ENCODE data around the gene KRTAP12-3. TPM values are rescaled to one million over a fixed set of nuclear protein-coding genes. Genes with fewer than 3 reads are reported as not detected.

Gene KRTAP12-3
- total RNA-seq, 3 donors from 2014 or later (not counting 1 experiment from before 2014, with no cell fraction given): 1.0 to 1.1 TPM; not detected in 1

DNA sequence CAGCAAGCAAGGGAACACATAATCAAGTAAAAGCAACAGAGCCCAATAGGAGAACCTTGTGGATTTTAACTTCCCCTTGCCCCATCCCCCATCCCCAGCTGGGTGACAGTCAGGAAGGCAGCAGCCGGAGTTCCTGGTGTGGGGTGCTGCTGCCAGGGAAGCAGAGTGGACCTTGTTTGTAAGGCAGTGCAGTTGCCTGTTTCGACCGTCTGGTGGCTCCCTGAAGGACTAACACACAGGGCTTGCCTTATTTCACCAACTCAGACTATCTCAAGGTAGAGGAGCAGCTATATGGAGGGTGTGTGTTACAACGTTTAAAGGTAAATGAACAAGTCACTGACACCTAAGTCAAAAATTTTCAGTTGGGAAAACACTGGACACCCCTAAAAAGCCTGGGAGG is 39.2 kb upstream of the KRTAP12-3 start:
- Mint-ChIP-seq H3K36me3 (peaks cover 27% of the 10 kb centered on the region), H3K4me3 (peak overlapping the region; percentile 67), H3K4me1 (peaks cover 29 to 36% of the 10 kb centered on the region in 2 donors), H3K9me3 (peaks cover 8 to 25% of the 10 kb centered on the region in 2 donors), H3K27me3 (ENCODE audit: low read depth in 2 of 2) (no peaks in the 10 kb centered on the region), H3K27ac (peak overlapping the region; percentile 88 to 95)
- Histone ChIP-seq H3K27ac (ENCODE audit: low read length) (peak overlapping the region; percentile 79), H3K36me3 (ENCODE audit: control insufficient read depth, insufficient read depth, low read length) (no peaks in the 10 kb centered on the region), H3K27me3 (ENCODE audit: control insufficient read depth, insufficient read depth, low read length) (no peaks in the 10 kb centered on the region), H3K4me1 (ENCODE audit: control insufficient read depth, insufficient read depth, low read length) (peaks cover 22% of the 10 kb centered on the region), H3K9me3 (ENCODE audit: control insufficient read depth, insufficient read depth, low read length) (peaks cover 11% of the 10 kb centered on the region), H3K4me3 (ENCODE audit: low read length) (no peak overlapping the region)
- TF ChIP-seq, protein P1, sequence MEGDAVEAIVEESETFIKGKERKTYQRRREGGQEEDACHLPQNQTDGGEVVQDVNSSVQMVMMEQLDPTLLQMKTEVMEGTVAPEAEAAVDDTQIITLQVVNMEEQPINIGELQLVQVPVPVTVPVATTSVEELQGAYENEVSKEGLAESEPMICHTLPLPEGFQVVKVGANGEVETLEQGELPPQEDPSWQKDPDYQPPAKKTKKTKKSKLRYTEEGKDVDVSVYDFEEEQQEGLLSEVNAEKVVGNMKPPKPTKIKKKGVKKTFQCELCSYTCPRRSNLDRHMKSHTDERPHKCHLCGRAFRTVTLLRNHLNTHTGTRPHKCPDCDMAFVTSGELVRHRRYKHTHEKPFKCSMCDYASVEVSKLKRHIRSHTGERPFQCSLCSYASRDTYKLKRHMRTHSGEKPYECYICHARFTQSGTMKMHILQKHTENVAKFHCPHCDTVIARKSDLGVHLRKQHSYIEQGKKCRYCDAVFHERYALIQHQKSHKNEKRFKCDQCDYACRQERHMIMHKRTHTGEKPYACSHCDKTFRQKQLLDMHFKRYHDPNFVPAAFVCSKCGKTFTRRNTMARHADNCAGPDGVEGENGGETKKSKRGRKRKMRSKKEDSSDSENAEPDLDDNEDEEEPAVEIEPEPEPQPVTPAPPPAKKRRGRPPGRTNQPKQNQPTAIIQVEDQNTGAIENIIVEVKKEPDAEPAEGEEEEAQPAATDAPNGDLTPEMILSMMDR (IDR thresholded peaks at IDR 0.05): no peak
- ATAC-seq: peak; percentile 14 to 69 (median 53)
- intact Hi-C loops (cut with micrococcal nuclease): loop anchor here (2.0 kb wide), 1 partner anchor 38 kb away; the partner anchor contains the start of gene KRTAP12-3
- WGBS (ENCODE audit: insufficient coverage): 45% methylated on average over 2 of the region's 4 CpGs
- DNase-seq: peak in 1 of 2 donors; percentile 50

GRCh38 chr21:44618909-44619308 is 38.8 kb upstream of the KRTAP12-3 start:
- Histone ChIP-seq H3K4me1 (ENCODE audit: control insufficient read depth, insufficient read depth, low read length) (peaks cover 22% of the 10 kb centered on the region), H3K27ac (ENCODE audit: low read length) (peak overlapping the region; percentile 79), H3K36me3 (ENCODE audit: control insufficient read depth, insufficient read depth, low read length) (no peaks in the 10 kb centered on the region), H3K9me3 (ENCODE audit: control insufficient read depth, insufficient read depth, low read length) (peaks cover 11% of the 10 kb centered on the region), H3K27me3 (ENCODE audit: control insufficient read depth, insufficient read depth, low read length) (no peaks in the 10 kb centered on the region), H3K4me3 (ENCODE audit: low read length) (no peak overlapping the region)
- 22% methylated on average over 3 of the region's 3 CpGs for WGBS (ENCODE audit: insufficient coverage)
- TF ChIP-seq, protein P1 (IDR thresholded peaks at IDR 0.05): no peak
- peaks cover 9 to 29% of the 10 kb centered on the region in 2 donors for H3K9me3 Mint-ChIP-seq
- H3K4me3 Mint-ChIP-seq: peak overlapping the region; percentile 67
- intact Hi-C loops (cut with micrococcal nuclease): loop anchor here (2.0 kb wide), 1 partner anchor 38 kb away; the partner anchor contains the start of gene KRTAP12-3
- H3K27me3 Mint-ChIP-seq (ENCODE audit: low read depth in 2 of 2): no peaks in the 10 kb centered on the region
- H3K4me1 Mint-ChIP-seq: peaks cover 29 to 37% of the 10 kb centered on the region in 2 donors
- peak overlapping the region; percentile 88 to 95 for H3K27ac Mint-ChIP-seq
- peak in 1 of 2 donors; percentile 85 for DNase-seq
- H3K36me3 Mint-ChIP-seq: peaks cover 31% of the 10 kb centered on the region
- peak; percentile 82 to 95 (median 93) for ATAC-seq

- H3K4me1 Mint-ChIP-seq: peaks cover 34 to 47% of the 10 kb centered on the region in 2 donors
- Histone ChIP-seq H3K4me3 (ENCODE audit: low read length) (no peak overlapping the region), H3K27ac (ENCODE audit: low read length) (peak overlapping the region; percentile 21), H3K36me3 (ENCODE audit: control insufficient read depth, insufficient read depth, low read length) (no peaks in the 10 kb centered on the region), H3K27me3 (ENCODE audit: control insufficient read depth, insufficient read depth, low read length) (no peaks in the 10 kb centered on the region), H3K9me3 (ENCODE audit: control insufficient read depth, insufficient read depth, low read length) (peaks cover 11% of the 10 kb centered on the region), H3K4me1 (ENCODE audit: control insufficient read depth, insufficient read depth, low read length) (peaks cover 22% of the 10 kb centered on the region)
- ATAC-seq: no peak
- WGBS (ENCODE audit: insufficient coverage): 96% methylated on average over 6 of the region's 6 CpGs
- TF ChIP-seq, protein P1 (IDR thresholded peaks at IDR 0.05): no peak
- no peaks in the 10 kb centered on the region for H3K27me3 Mint-ChIP-seq (ENCODE audit: low read depth in 2 of 2)
- peak overlapping the region; percentile 88 to 95 for H3K27ac Mint-ChIP-seq
- peaks cover 40% of the 10 kb centered on the region for H3K36me3 Mint-ChIP-seq
- H3K4me3 Mint-ChIP-seq: no peak overlapping the region
- intact Hi-C loops (cut with micrococcal nuclease): loop anchor here (2.0 to 10.0 kb wide), 2 partner anchors 37 to 95 kb away; partner anchors contain the start of genes KRTAP12-3 and TSPEAR
- no peak for DNase-seq
- H3K9me3 Mint-ChIP-seq: peaks cover 13 to 34% of the 10 kb centered on the region in 2 donors
Measured at GRCh38 chr21:44619886-44620285, 37.8 kb upstream of the KRTAP12-3 start.

DNA sequence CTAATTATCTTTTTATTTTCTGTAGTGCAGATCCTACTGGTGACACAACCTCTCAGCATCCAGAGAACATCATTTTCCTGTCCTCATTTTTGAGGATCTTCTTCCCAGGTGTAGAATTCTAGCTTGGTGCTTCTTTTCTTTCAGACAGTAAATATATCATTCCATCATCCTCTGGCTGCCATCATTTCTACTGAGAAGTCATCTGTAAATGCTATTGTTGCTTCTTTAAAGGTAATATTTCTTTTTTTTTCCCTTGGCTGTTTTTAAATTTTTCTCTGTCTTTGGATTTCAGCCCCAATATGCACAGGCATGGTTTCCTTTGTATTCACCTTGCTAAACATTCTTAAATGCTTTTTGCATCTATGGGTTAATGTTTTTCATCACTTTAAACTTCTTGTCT is 34.2 kb upstream of the KRTAP12-3 start:
- Mint-ChIP-seq H3K27ac (peak overlapping the region in 1 of 2 donors; percentile 14), H3K36me3 (peaks cover 40% of the 10 kb centered on the region)

More for the DNA sequence above, 34.2 kb upstream of the KRTAP12-3 start:
- Mint-ChIP-seq H3K4me1 (peaks cover 43 to 60% of the 10 kb centered on the region in 2 donors), H3K27me3 (ENCODE audit: low read depth in 2 of 2) (peaks cover 0 to 3% of the 10 kb centered on the region in 2 donors), H3K4me3 (no peak overlapping the region), H3K9me3 (peaks cover 13 to 34% of the 10 kb centered on the region in 2 donors)
- peaks cover 11% of the 10 kb centered on the region for H3K9me3 ChIP-seq (ENCODE audit: control insufficient read depth, insufficient read depth, low read length)
- H3K36me3 ChIP-seq (ENCODE audit: control insufficient read depth, insufficient read depth, low read length): no peaks in the 10 kb centered on the region
- peaks cover 43% of the 10 kb centered on the region for H3K4me1 ChIP-seq (ENCODE audit: control insufficient read depth, insufficient read depth, low read length)
- DNase-seq (no peak), ATAC-seq (no peak)
- H3K4me3 ChIP-seq (ENCODE audit: low read length): no peak overlapping the region
- H3K27ac ChIP-seq (ENCODE audit: low read length): no peak overlapping the region
- intact Hi-C loops (cut with micrococcal nuclease): loop anchor here (10.0 kb wide), 1 partner anchor 91 kb away; the partner anchor contains the start of gene TSPEAR
- TF ChIP-seq, protein P1 (IDR thresholded peaks at IDR 0.05): no peak
- no peaks in the 10 kb centered on the region for H3K27me3 ChIP-seq (ENCODE audit: control insufficient read depth, insufficient read depth, low read length)
